GM18499 (cell line): Measurements from ENCODE around the gene PIP5K1A.
A peak's percentile ranks its signal among the peaks of the same experiment; 100 is the strongest.
"Not testable (repeated sequence)": the region's sequence is repeated elsewhere in the genome, so short reads cannot be mapped to it uniquely, and the experiment has no call there.

ENCODE experiments used
- ATAC-seq: cut with Tn5 transposase; IDR thresholded peaks from one replicate; pipeline ENCODE4 v1.9.1; 2021; ENCODE audit warnings: moderate number of reproducible peaks; ENCODE audit not compliant: insufficient read depth, unreplicated experiment

Gene PIP5K1A

GRCh38 chr1:151198254-151199127 is at the start of gene PIP5K1A:
Gene PIP5K1A (plus strand): TSS chr1:151198552. CDS start chr1:151198997, 445 bp downstream.
- peak; percentile 85 for ATAC-seq

DNA sequence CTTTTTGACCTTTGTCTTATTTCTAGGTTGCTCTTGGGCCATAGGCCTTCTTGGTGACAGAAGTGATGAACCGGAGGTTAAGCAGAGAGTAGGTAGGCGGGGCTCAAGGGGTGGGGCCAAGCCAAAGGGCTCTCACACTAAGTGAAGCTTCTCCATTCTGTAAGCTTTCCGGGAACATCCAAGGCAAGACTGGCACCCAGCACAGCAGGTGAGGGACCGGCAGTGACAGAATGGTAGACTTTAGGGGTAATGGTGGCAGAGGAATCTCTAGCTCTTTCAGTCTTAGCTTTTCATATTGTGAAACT is 41.9 kb upstream of the PIP5K1A start, which contains the start of gene TNFAIP8L2:
TNFAIP8L2 (plus strand) TSS at position 135 of the 305 bp plus-strand sequence. CDS start 2,049 bp downstream, outside the sequence.
- ATAC-seq: no peak

GRCh38 chr1:151157067-151157531 is 41.3 kb upstream of the PIP5K1A start:
- no peak for ATAC-seq

DNA sequence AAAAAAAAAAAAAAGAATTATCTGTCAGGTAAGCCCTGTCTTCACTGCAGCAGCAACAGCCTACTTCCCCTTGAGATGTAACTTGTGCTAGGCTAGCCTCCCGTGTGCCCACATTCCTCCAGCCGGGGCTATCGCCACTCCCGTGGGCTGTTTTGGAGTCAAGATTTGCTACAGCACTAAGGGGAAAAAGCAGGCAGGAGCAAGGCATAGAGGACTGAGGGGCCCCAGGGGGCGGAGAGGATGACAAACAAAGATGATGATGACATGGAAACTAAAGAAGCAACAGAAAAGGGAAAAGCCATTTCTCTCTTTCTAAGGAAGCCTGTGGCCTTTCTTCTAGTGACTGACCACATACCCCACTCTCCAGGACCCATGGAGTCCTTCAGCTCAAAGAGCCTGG is 40.0 kb upstream of the PIP5K1A start:
- no peak for ATAC-seq

DNA sequence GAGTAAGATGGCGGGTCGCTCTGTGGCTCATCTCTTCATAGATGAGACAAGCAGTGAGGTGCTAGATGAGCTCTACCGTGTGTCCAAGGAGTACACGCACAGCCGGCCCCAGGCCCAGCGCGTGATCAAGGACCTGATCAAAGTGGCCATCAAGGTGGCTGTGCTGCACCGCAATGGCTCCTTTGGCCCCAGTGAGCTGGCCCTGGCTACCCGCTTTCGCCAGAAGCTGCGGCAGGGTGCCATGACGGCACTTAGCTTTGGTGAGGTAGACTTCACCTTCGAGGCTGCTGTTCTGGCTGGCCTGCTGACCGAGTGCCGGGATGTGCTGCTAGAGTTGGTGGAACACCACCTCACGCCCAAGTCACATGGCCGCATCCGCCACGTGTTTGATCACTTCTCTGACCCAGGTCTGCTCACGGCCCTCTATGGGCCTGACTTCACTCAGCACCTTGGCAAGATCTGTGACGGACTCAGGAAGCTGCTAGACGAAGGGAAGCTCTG is 39.6 kb upstream of the PIP5K1A start:
- no peak for ATAC-seq

DNA sequence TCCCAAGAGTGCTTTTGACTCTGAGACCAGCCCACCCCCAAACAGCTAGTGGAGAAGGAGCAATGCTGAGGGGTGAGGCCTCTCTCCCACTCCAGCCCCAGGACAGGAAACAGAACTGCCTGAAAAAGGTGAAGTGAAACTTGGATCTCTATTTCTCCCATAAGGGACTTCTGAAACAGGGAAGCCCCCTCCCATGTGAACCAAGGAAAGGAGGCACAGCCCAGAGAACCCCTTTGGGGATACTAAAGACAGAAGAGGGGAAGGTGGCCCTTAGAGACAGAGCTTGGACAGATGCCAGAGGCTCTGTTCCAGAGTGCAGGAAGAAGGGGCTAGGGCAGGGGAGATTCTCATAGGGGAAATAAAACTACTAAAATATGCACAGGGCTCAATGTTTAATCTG is 39.0 kb upstream of the PIP5K1A start:
- ATAC-seq: no peak

DNA sequence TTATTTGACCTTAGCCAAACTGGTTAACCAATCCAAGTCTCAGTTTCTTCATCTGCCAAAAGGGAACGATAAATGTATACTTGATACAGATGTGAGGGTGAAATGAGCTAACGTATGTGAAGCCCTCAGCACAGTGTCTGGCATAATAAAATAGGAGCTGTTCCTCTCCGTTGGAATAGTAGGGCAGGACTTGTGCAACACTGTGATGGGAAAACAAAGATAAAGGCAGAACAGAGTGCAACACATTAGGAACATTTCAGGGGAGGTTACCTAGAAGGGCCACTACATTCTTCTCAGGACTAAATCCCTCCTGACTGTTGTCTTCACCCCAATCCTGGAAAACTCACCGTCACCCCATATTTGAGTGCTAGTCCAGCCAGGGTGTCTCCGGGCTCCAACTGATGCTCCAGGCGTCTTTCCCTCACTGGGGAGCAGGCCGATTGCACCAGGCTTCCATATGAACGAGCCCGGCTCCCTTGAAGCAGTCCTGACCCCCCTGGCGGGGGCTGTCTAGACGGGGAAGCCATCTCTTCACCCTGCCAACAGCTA is 33.5 kb upstream of the PIP5K1A start:
- ATAC-seq: no peak

DNA sequence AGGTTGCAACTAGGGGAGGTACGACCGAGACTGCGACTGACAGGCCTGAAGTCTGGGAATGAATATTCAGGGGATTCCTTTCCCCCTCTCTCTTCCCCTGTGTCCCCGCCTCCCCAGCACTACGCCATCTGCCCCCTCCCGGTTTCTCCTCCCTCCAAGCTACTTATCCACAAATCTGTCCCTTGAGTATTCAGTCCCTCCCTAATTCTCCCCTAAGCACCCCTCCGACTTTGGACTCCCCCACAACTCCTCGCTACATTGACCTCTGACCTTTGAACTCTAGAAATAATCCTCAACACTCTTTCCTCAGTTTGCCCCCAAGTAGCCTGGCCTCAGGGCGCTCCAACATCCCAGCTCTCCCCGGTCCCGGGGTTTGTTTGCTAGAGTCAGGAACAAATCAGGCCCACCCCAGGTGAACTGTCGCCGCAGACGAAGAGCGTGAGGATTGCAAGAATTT is 33.0 kb upstream of the PIP5K1A start:
- ATAC-seq: no peak

GRCh38 chr1:151165738-151166504 is 32.4 kb upstream of the PIP5K1A start, which contains the start of the genes LYSMD1 and SCNM1:
Gene LYSMD1 (minus strand): TSS chr1:151165902. CDS start chr1:151165258, 644 bp downstream.
Gene SCNM1 (plus strand): TSS chr1:151166144. CDS start chr1:151166153, 9 bp downstream.
- ATAC-seq: peak; percentile 79

GRCh38 chr1:151166505-151166956 is 31.8 kb upstream of the PIP5K1A start:
- ATAC-seq: no peak

DNA sequence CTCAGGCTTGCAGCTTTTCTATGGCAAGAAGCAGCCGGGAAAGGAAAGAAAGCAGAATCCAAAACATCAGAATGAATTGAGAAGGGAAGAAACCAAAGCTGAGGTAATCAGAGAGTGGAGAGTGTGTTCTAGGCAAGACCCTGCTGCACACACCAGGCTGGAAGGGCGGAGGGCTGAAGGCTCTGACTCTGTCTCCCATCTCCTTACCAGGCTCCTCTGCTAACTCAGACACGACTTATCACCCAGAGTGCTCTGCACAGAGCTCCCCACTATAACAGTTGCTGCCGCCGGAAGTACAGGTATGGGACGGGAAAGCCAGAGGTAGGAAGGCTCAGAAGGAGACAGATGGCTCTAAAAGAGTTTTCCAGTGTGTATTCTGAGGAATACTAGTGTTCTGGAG is 31.2 kb upstream of the PIP5K1A start:
- ATAC-seq: no peak

DNA sequence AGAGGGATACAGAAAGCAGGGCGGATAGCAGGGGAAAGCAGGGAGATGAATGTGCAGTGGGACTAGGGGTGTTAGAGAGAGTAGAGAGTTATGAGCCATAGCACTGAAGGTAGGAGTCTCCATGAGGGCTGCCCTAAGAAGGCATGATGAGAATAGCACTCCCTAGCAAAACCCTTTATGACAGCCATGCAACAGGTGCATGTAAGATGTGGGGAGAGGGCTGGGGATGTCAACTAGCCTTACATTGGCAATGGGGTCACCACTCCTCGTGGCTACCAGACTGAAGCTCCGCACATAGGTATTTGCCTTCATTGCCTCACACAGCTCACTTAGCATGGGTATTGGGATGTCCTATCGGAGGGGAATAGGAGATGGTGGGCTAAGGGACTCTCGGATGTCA is 27.2 kb upstream of the PIP5K1A start:
- ATAC-seq: no peak

GRCh38 chr1:151175041-151175741 is 23.2 kb upstream of the PIP5K1A start:
- no peak for ATAC-seq

GRCh38 chr1:151175863-151176262 is 22.5 kb upstream of the PIP5K1A start, which contains the start of gene TMOD4:
Gene TMOD4 (minus strand): TSS chr1:151175981. CDS start chr1:151174875, 1,106 bp downstream.
- ATAC-seq: no peak

DNA sequence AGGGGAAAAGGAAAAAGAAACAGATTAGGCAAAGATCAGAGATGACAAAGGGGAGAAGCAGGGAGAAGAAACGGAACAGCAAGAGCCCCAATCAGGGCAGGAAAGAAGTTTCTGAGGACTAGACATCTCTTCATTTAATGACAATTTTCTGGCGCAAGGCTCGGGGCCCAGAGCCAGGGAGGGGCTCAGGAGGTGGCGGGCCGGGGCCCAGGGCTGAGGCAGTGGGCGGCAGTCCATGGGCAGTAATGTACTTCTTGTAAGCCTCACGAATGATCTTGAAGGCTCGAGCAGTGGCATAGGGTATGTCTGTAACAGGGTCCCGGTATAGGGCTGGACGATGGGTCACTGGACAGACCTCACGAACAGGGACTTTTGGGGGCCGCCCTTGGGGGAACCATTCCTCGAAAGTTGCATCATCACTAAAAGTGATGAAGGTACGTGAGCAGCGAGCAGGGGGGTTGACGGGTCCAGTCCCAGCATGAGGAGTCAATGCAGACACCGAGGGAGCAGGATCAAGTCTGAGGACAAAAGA is 21.8 kb upstream of the PIP5K1A start:
- ATAC-seq: no peak

GRCh38 chr1:151184211-151184610 is 14.1 kb upstream of the PIP5K1A start:
- ATAC-seq: no peak

- no peak for ATAC-seq
Measured at GRCh38 chr1:151187205-151187604, 11.1 kb upstream of the PIP5K1A start.

DNA sequence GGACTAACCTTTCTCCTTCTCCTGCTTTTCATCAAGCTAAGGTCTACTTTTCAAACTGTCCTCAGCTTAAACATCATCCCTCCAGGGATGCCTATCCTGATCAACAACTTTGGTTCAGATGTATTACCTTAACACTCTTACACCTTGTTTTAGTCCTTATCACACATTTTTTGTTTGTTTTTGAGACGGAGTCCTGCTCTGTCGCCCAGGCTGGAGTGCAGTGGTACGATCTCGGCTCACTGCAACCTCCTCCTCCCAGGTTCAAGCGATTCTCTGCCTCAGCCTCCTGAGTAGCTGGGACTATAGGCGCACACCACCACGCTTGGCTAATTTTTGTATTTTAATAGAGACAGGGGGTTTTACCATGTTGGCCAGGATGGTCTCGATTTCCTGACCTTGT is 9.7 kb upstream of the PIP5K1A start:
- not testable (repeated sequence) for ATAC-seq

GRCh38 chr1:151189637-151190445 is 8.5 kb upstream of the PIP5K1A start, which contains the start of gene VPS72:
Gene VPS72 (minus strand): TSS chr1:151190197. CDS start chr1:151190121, 76 bp downstream.
- ATAC-seq: peak; percentile 67
